ENCODE measurements around the gene SET.
"Not testable (repeated sequence)": the region's sequence is repeated elsewhere in the genome, so short reads cannot be mapped to it uniquely, and the experiment has no call there.

Gene SET

GRCh38 chr9:128689293-128689774, 312 bp downstream of the SET start:
- DNase-seq: peak; percentile 78

GRCh38 chr9:128689820-128690683, 1.0 kb downstream of the SET start:
- DNase-seq: peak; percentile 69

GRCh38 chr9:128690684-128691034, 1.6 kb downstream of the SET start:
- no peak for DNase-seq

GRCh38 chr9:128693738-128694137, 4.7 kb downstream of the SET start:
- DNase-seq: not testable (repeated sequence)

- DNase-seq: no peak
Measured at GRCh38 chr9:128694344-128694743, 5.3 kb downstream of the SET start.

GRCh38 chr9:128696923-128697707, 8.1 kb downstream of the SET start:
- DNase-seq: no peak

- DNase-seq: not testable (repeated sequence)
Measured at GRCh38 chr9:128699096-128699795, 10.2 kb downstream of the SET start.

- DNase-seq: no peak
Measured at GRCh38 chr9:128701227-128701854, 12.3 kb downstream of the SET start.

GRCh38 chr9:128702445-128702948, 13.5 kb downstream of the SET start, which contains the start of gene PKN3:
Gene PKN3 (plus strand): TSS chr9:128702503. CDS start chr9:128702916, 413 bp downstream.
- peak; percentile 99 for DNase-seq

- DNase-seq: peak; percentile 70
Measured at GRCh38 chr9:128702949-128703615, 14.1 kb downstream of the SET start.

- no peak for DNase-seq
Measured at GRCh38 chr9:128703616-128704355, 14.8 kb downstream of the SET start.

GRCh38 chr9:128704356-128704670, 15.3 kb downstream of the SET start:
- DNase-seq: no peak

GRCh38 chr9:128705051-128705965, 16.3 kb downstream of the SET start:
- no peak for DNase-seq

GRCh38 chr9:128706045-128706444, 17.0 kb downstream of the SET start:
- DNase-seq: no peak

- DNase-seq: no peak
Measured at GRCh38 chr9:128706671-128707381, 17.8 kb downstream of the SET start.

GRCh38 chr9:128707446-128707845, 18.4 kb downstream of the SET start:
- no peak for DNase-seq

GRCh38 chr9:128712451-128713410, 23.7 kb downstream of the SET start:
- DNase-seq: no peak

- DNase-seq: no peak
Measured at GRCh38 chr9:128713411-128713780, 24.4 kb downstream of the SET start.

Measured in activated CD8-positive, alpha-beta memory T cell treated with anti-CD3 and anti-CD28 coated beads, Interleukin-2, amount 50 U/mL, for 48 hours (primary cell).